Activated CD8-positive, alpha-beta memory T cell treated with anti-CD3 and anti-CD28 coated beads, Interleukin-2, amount 50 U/mL, for 24 hours (primary cell): ENCODE results near the gene IFI6.
"Not testable (repeated sequence)": the region's sequence is repeated elsewhere in the genome, so short reads cannot be mapped to it uniquely, and the experiment has no call there.

Source experiments
- DNase-seq: peaks from one replicate; pipeline ENCODE4 v3.0.0-alpha.2; 2020; ENCODE audit errors: extremely low read depth

Gene IFI6

DNA sequence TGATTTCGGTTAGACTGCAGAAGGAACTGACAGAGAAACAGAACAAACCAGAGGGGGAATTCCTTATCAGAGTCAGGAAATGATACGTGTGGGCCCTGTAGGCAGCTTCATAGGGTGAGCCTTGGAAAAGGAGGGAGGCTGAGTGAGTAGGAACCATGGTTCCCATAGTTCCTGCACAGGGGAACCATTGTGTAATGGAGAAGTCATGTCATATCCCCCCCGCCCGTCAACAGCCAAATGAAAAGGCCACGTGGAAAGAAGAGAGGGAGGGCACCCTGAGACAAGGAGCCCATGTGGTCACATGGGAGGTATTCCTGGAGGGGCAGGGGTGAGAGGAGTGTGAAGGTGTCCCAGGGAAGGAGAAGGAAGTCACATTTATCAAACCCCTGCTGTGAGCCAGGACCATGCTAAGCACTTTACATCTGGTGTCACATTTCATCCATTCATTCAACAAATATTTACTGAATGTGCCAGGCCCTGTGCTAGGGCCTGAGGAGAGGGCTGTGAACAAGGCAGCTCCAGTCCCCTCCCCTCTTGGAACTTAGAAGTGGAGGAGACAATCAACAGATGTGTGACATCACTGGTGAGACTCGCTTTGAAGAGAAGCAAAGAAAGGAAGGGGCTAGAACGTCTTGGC, 21.3 kb downstream of the IFI6 start:
- no peak for DNase-seq

DNA sequence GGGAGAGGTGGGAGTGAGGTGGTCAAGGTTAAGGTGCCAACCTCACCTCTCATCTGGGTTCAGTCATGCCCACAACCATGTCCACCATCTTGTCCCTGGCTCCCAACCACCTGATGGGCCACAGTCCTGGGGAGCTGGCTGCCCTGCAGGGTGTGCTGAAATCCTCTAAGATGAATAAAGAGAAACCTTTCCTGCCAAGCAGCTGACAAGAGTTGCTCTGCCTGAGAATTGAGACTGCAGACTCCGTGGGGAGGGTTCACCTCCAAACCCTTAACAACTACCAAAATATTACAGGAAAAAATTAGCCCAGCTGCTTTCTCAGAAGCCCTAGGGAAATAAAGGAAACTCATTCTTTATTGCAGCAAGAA, 21.8 kb downstream of the IFI6 start:
- no peak for DNase-seq

DNA sequence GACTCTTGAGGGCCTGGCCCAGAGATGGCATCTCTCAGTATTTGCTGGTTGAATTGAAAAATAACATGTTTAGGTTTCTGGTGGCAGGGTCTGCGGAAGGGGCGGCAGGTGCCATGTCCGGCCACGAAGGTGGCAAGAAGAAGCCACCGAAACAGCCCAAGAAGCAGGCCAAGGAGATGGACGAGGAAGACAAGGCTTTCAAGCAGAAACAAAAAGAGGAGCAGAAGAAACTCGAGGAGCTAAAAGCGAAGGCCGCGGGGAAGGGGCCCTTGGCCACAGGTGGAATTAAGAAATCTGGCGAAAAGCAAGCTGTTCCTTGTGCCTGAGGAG, 22.7 kb downstream of the IFI6 start:
- DNase-seq = no peak

DNA sequence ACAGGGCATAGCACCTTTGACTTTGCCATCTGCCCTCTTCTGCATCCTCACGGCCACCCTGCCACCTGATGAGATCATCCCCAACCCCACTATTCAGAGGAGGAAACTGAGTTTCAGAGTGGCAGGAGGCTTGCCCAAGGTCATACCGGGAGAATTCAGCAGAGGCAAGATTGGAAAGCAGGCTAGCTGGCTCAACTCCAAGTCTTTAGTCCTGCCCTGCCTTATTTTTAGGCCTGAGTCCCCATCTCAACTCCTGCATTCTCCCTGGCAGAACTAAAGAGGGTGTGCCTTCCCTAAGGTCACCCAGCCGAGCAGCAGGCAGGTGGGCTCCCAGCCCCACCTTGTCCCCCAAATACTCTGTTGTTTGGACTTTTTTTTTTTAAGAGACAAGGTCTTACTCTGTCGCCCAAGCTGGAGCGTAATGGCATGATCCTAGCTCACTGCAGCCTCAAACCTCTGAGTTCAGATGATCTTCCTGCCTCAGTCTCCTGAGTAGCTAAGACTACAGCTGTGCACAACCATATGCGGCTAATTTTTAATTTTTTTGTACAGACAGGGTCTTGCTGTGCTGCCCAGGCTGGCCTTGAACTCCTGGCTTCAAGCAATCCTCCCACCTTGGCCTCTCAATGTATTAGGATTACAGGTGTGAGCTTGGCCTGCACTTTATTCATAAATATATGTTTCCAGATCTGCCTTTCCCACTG, 23.2 kb downstream of the IFI6 start:
- no peak for DNase-seq

DNA sequence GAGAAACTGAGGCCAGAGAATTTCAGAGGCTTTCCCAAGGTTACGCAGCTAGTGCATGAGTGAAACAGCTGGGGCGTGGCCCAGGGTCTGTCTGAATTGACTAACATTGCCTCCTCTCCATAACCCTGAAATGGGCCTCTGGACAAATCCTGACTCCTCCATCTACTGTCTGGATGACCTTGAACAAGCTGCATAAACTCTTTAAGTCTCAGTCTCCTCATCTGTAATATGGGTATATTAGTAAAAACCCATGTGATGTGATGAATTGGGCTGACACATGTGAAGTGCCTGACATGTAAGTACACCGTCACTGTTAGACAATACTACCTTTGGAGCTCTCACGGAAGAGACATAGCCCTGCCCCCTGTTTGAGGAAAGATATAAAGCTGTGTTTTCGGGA, 24.7 kb downstream of the IFI6 start:
- no peak for DNase-seq

DNA sequence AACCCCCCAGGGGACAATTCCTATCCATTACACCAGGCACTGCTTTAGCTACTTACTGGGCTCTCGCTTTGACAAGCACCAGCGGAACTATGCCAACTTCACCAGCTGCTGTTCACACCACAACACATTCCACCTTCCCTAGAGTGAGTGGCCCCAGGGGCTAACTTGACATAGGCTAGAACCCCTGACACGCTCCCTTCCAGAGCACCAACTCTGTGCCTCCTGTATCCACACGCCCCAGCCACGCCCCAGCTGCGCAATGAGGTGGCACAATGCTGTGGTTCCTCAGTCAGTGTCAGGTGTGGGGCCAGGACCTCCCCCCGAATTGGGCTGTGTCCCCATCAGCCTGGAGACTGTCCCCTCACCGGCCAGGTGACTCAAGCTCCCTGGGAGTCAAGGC, 25.3 kb downstream of the IFI6 start:
- DNase-seq = no peak

DNA sequence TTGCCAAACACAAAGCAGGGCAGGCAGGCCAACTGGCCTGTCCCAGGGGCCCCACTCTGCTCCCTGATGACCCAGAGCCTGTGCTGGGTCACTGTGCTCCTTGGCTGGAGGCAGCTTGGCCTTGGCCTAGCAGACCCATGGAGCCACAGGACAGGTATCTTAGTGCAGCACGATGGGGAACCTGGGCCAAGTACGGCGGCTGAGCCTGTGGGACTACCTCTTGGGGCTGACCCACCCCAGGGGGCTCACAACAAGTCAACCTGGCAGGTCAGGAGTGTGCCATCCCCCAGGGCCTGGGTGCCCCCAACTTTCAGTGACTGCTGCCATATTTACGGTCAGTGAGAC, 26.9 kb downstream of the IFI6 start:
- DNase-seq = no peak

DNA sequence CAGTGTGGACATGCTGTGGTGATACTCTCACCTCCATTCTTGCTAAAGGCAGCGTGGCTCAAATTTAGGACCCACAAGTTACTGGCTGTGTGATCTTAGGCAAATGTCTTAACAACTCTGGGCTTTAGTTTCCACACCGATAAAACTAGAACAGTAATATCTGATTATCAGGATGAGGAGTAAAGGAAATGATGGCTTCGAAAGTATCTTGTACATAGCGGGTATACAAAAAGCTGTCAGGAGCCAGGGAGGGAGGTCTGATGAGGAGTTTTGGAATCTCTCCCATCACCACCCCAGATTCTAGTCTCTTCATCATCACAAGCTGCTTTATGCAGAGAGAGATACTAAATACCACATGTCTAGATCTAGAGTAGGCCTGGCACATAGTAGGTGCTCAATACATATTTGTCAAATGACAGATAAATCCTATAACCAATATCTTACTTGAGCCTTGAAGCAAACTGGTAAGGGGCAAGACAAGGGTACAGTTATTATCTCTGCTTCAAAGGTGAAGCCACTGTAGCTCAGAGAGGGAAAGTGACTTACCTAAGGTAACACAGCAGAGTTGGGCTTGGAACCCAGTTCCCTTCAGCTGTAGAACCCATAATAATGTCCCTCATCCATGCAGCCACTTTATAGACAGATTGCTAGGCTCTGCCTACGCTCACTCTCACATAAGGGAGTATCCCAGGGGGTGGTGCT, 27.5 kb downstream of the IFI6 start:
- no peak for DNase-seq

DNA sequence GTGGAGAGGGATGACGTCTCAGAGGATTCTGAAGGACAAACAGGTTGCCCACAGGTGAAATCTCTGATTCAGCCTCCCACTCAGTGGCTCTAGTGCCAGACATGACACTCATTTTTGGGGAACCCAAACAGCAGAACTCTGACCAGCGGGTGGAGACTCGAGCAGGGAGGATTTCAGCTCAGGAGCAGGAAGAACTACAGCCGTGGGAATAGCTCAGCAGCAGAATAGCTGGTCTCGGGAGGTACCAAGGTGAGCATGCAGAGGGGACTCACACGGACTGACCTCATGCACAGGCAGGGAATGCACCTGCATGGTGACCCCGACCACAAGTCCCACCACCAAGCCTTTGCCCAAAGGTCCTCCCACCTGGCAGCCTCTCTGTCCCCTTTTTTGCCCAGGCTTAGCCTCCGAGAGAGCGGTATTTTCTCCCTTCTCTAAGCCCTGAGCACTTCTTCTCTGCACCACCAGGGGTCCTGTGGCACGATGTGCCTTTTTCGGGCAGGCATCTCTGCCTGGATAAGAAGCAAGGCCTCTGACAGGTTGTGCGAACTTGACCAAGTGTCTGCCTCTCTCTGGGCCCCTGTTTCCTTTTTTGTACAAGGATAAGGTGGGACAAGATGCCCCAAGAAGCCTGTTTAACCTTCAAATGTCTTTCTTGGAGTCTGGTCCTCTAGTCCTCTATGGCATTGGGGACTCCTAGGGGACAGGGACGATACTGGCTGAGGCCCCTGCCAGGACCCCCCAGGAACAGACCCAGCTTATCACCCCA, 28.2 kb downstream of the IFI6 start:
- no peak for DNase-seq

DNA sequence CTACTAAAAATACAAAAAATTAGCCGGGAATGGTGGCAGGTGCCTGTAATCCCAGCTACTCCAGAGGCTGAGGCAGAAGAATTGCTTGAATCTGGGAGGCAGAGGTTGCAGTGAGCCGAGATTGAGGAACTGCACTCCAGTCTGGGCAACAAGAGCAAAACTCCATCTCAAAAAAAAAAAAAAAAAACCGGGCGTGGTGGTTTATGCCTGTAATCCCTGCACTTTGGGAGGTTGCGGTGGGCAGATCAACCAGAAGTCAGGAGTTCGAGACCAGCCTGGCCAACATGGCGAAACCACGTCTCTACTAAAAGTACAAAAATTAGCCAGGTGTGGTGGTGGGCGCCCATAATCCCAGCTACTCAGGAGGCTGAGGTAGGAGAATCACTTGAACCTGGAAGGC, 31.5 kb downstream of the IFI6 start:
- DNase-seq = not testable (repeated sequence)

DNA sequence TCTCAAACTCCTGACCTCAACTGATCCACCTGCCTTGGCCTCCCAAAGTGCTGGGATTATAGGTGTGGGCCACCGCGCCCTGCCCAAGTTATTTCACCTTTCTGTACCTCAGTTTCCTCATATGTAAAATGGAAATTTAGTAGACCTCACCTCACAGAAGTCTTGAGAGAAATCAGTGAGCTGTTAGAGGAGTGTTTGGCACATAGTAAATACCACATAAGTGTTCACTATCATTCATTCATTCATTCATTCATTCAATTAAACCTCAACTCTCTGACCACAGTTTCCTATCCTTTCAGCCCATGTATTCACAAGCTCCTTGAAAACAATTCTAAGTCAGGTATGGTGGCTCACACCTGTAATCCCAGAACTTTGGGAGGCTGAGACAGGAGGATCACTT, 33.2 kb downstream of the IFI6 start:
- no peak for DNase-seq

DNA sequence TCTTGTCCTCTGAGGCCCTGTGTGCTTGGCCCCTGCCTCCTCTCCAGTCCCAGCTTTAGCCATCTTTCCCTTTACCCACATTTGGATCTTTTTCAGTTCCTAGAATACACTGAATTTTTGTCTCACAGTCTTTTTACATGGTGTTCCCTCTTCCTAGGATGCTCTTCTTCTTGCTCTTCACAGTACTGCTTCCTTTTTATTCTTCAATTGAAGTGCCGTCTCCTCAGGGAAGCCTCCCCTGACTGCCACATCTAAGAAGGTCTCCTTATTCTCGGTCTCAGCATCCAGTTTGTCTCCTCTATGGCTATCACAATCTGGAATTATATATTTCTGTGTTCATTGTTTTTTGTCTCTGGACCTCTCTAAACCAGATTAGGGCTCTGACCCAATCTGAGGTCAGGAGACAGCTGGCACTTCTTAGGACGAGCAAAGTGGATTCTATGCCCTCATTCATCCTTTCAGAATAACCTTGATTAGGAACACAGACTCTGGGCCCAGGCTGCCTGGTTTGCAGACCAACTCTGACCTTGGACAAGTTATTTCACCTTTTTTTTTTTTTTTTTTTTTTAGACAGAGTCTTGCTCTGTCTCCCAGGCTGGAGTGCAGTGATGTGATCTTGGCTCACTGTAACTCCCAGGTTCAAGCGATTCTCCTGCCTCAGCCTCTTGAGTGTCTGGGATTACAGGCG, 33.8 kb downstream of the IFI6 start:
- no peak for DNase-seq

DNA sequence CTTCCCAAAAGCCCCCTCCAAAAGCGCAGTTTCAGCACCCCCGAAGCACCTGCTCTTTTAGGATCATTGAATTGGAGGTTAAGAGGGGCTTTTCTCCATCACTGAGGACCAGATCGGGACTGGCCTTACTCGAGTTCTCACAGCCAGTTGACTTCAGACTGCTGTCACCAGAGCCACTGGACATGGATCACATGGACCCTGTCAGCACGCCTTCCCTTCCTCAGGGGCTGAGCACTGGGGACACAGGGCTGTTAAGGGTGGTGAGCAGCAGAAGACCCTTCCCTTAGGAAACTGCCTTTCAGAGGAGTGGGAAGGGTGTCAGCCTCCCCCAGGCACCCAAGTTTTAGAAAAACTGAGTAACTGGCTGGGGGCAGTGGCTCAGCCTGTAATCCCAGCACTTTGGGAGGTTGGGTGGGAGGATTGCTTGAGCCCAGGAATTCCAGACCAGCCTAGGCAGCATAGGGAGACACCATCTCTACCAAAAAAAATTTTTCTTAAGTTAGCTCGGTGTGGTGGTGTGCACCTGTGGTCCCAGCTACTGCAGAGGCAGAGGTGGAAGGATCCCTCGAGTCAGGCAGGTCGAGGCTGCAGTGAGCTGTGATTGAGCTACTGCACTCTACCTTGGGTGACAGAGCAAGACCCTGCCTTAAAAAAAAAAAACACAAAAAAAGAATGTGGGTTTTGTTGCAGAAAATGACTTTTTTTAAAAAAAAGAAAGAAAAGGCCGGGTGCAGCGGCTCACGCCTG, 36.4 kb downstream of the IFI6 start:
- no peak for DNase-seq

DNA sequence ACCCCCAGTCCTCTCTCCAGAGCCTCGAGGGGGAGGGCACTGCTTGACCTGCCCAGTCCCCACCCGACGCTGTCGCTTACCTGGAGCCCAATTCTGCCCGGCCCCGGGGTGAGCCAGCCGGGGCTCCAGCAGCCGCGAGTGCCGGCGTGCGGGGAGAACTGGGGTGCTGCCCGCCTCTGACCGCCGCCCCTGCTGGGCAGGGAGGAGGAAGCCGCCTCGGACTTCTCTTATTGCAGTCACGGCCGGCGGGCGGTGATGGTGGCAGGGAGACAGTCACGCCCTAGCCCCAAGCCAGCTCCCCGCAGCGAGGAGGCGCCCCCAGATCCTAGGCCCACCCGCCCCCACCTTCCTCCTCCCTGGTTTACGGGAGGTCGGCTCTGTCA, 37.0 kb downstream of the IFI6 start, which contains the start of gene FGR:
Gene FGR (minus strand): TSS at position 201 of the 383 bp plus-strand sequence. CDS start 11,269 bp downstream, outside the sequence.
- DNase-seq = no peak

DNA sequence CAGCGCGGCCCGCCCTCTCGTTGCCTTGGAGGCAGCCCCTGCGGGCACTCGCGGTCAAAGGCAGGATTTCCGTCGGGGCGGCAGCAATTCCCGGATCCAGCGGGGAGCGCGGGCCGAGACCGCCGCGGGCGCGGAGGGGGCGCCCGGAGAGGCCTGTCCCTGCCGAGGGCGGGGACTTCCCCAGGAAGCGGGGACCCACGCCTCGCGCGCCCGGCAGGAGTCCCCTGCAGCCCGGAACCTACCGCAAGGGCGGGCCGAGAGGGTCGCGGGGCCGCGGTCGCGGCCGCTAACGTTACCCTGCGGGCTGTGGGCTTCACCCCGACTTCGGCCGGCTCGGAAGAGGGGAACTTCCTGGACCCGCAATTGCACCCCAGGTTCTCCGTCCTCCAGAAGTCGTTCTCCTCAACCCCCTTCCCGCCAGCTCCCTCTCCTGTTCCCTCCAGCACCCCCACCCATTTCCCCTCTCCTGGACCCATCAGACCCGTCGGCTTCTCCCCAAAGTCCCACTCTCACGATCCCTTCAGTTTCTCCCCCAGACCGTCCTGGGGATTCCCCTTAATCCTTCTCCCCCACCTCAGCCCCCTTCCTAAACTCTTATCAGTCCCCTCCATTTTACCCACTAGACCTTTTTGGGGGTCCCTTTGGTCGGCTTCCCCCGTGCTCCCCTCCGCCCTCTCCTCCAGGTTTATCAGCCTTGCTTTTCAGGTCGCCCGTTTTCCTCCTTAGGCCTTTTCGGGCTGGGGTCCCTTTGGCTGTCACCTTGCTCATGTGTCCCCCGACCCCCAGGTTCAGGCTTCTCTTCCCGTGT, 37.6 kb downstream of the IFI6 start:
- no peak for DNase-seq

DNA sequence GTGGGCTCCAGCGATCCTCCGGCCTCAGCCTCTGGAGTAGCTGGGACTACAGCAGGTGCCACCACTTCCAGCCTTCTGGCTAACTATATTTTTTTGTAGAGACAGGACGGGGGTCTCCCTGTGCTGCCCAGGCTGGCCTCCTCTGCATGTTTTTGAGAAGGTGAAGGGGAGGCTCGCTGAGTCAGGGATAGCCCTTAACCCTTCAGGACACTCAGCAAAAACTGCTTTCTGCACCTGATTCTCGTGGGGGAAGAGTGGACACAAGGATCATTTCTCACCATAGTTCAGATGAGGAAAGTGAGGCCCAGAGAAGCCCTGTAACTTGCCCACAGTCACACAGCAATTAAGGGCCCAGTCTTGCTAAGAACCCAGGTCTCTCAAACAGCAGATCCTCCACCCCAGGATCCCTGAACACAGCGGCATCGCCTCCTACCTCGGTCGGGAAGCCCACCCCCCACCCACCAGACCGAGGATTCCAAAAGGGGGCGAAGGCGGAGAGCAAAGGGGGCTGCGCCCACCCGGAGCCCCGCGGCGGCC, 38.3 kb downstream of the IFI6 start:
- DNase-seq = no peak

DNA sequence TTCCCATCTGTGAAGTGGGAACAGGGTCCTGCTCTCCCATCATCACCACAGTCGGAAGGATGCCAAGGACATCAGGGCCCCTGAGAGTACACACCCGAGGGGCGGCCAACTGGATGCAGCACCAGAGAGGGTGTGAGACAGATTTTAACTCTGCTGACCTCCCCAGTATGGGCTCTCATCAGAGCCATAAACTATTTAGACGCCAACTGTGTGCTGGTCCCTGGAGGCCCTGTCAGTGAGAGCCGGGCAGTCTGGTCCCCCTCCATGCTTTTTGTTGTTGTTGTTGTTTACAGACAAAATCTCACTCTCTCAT, 38.7 kb downstream of the IFI6 start:
- no peak for DNase-seq

DNA sequence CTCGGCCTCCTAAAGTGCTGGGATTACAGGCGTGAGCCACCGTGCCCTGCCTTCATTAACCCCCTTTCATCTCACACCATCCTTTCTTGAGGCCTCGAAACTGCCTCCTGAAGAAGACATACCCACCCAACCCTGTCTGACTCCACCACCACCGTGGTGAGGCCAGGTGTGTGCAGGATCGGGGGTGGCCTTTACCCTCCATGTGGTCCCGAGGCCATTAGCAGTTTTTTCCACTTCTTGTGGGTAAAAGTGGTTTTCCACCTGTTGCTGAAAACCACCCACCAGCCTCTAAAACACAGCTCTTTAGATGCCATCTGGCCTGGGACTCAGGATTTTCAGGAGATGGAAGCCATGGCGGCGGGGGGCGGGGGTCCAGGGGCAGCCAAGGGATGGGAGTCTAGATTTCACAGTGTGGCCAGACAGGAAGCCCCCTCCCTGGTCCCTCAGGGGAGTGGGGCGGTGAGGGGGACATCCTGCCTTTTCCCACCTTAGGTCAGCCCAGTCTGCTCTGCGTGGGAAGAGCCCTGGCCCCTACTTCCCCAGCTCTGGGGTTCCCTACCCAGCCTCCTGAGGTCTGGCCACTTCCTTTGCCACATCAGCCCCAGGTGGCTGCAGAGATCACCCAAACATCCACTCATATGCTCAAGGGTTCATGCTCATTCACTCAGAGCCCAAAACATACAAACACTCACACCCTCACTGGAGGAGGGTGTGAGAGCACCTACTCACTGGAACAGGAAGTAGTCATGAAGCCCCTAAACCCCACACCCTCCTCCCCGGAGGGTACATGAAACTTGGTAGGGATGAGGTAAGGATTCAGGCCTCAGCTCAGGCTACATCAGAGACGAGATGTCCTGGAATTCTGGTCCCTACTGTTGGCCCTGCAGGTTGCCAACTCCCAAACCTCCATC, 39.4 kb downstream of the IFI6 start:
- DNase-seq = no peak

DNA sequence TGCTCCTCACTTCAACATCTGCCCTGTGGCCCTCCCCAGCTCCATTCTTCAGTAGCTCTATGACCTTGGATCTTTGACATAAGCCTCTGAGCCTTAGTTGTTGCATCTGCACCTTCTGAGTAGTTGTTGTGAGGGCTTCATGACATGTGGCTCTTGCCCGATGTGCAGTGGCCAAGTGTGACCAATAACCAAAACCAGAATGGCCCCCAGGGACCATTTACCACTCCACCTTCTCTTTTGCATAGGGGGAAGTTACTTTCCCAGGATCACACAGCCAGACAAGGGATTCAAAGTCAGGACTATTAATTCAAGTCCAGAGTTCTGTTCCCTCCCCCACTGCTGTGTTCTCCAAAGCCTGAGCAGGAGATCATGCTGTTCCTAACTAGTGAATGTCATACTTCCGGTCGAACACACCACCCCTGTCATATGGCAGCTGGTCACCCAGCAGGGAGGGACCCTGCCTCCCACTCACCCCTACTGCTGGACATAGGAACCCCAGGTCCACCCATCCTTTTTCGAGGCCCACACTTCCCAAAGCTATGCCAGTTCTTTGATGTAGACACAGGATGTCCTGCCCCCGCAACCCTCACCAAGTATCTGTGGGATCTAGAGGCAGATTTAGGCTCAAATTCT, 41.0 kb downstream of the IFI6 start:
- no peak for DNase-seq
